ENCODE measurements around the gene CD72.

CD72 gene

GRCh38 chr9:35618325-35618727, at the start of gene CD72:
Gene CD72 (minus strand): TSS chr9:35618413. CDS start chr9:35618303, 110 bp downstream.
- no peak for DNase-seq

DNA sequence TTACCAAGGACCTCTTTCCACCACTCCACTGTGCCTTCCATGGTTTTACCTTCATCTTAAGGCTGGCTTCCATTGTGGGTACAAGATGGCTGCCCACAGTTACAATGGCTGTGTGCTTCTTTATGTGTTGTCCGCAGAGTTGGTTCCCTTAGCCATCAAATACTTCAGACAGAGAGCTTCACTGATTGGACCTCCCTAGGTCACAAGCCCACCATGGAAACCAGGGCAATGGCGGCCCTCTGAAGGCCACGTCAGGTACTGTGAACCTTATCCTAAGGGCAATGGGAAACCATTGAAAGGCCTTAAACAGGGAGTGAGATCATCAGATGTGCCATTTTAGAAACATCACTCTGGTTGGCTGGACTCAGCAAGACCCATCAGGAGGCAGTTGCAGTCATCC, 49.7 kb upstream of the CD72 start:
- no peak for DNase-seq

DNA sequence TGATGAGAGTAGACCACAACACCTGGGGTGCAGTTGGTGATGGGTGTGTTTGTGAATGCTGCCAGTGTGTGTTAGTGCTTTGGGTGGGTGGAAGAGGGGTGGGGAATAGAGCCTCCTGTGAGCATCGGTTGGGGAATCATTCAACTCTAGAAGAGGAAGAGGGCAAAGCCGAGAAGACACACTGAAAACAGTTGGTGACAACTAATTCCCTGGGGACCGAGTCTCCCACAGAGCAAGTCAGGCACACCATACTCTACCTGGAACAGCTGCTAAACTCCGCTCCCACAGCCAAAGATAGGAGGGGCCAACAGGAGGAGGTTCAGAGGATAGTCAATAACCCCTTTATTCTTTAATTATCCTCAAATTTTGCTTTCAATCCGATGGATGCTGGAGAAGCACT, 48.3 kb upstream of the CD72 start:
- DNase-seq, result no peak

DNA sequence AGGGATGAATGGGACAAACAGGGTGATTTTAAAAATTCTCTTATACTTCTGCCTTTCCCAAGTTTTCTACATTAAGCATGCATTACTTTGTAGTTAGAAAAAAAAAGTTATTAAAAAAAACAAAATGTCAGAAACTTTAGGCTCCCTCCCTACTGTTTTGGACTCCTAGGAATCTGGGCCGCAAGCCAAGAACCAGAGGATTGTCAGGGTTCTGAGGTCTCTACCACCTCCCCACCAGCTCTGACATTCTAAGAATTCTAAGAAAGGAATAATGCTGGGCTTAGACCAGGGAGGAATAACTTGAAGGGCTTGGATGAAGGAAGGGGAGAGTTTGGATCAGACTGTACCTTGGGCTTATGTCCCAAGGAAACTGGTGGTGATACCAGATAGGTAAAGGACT, 47.8 kb upstream of the CD72 start:
- no peak for DNase-seq

GRCh38 chr9:35665471-35665818, 47.2 kb upstream of the CD72 start:
- DNase-seq, result peak in 1 of 2 experiments; percentile 59

DNA sequence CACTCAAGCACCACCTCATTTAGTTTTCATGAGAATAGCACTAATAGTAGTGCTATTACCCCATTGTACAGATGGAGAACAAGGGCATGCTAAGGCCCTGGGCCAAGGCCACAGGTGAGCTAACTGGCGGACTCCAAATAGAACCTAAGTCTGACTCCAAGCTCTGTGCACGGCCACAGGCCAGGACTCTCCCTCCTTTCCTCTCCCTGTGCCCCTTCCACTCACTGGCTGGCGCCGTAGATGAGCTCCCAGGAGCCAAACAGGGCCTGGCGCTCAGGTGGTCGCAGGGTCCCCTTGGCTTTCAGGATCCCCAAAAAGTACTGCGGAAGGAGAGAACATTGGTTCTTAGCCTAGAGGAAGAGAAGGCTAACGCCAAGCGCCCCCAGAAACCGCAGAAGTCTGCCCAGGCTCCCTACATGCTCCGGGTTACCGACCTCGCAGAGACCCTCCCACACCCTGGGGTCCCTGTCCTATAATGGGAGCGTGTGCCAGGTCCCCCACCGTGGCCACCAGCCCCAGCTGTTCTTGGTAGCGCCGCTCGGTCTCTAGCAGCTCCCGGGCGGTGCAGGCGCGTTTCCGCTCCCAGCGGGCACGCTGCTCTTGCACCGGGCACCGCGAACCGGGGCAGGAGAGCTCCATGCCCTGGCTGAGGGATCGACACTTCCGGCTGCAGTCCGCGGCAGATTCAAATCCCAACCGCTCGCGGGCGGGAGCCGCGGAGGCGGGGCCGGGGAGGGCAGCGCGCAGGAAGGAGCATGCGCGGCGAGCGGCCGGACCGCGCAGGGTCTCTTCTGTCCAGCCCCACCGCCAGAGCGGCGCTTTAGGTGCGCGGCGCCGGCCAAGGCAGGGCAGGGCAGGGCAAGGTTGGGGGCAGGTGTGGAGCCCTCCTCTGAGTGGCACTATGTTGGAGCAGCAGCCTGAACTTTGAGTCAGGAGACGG, 46.6 kb upstream of the CD72 start, which contains the start of gene ARHGEF39:
TSS of gene ARHGEF39 (minus strand) at position 665 of the 940 bp plus-strand sequence. CDS start at position 639, 26 bp downstream.
- DNase-seq, result peak; percentile 34 to 88

DNA sequence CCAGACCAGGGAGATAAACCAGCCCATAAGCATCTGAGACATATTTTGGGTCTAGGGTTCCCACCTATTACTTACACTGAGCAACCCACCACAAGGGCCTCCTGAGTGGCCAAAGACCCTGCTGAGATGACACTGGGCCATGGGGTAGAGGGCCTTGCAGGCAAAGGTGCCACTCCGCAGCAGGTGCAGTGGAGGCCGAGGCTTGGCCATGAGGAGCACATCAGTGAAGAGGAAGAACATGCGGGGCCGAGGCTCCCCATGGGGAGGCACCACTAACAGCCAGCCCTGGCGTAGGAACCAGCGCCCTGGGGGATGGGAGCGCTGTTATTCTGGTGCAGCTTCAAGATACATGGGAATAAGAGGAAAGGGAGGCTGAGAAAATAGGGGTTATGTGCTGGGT, 44.2 kb upstream of the CD72 start:
- DNase-seq, result no peak

DNA sequence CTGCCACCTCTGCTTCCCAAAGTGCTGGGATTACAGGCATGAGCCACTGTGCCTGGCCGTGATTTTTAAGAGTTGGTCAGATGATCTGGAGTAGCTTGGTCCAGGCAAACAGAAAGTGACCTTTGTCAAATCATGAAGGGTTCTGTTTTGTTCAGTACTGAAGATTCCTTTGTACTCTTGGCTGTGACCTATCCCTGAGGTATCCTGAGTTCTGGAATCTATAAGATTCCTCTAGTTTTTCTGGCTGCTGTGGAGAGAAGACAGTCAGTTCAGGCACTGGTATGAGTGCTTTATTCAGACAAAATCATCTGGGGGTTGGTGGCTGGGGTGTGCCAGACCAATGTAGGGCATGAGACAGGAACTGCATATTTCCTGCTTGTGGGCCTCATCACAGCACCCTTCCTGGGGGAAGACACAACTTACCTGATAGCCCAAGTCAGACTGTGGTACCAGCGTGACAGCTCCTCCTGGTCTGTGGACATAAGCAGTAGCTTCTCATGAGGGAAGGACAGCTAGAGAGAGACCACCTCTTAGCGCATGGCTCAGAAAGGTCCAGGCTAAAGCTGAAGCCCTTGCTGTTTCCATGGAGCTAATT, 43.6 kb upstream of the CD72 start:
- DNase-seq, result no peak

DNA sequence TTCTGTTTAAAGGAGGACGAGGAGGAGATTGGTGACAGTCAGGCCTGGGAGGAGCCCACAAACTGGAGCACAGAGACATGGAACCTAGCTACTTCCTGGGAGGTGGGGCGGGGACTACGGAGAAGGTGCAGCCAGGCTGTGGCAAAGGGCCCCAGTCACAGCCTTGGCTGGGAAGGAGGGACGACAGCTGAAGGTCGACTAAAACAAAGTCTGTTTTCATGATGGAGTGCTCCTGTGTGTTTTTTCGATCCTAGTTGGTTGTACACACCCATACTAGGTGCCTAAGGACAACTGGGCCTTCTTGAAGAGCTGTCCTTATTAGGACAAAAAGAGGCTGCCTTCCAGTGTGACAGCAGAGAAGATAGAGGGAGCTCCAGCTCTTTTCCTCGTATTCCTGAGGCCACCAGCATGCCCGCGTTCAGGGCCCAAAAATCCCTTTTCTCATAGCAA, 42.8 kb upstream of the CD72 start:
- peak in 1 of 2 experiments; percentile 18 for DNase-seq

DNA sequence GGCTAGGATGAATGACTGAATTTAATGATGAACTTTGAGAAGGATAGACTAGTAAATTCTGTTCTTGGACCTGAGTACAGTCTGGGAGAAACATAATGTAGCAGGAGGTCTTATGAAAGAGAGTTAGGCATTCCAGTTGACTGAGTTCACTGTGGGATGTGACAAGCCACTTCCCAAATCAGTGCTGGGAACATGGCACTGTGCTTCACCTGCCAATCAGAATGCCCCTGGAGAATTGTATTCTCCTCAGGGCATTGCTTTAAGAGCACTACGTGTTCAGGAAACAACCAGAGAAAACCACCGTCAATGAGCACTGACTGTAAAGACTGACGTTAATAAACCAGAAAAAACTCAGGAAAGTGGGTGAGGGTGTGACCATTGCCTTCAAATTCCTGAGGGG, 41.1 kb upstream of the CD72 start:
- DNase-seq, result no peak

- peak in 1 of 2 experiments; percentile 36 for DNase-seq
Measured at GRCh38 chr9:35658968-35659220, 40.7 kb upstream of the CD72 start.

- DNase-seq, result peak; percentile 94 to 95
Measured at GRCh38 chr9:35658137-35658967, 40.1 kb upstream of the CD72 start, which contains the start of gene CCDC107. Gene CCDC107 (plus strand): TSS chr9:35658292. CDS start chr9:35658380, 88 bp downstream.

GRCh38 chr9:35657546-35658136, 39.4 kb upstream of the CD72 start, which contains the start of gene RMRP:
Gene RMRP (minus strand): TSS chr9:35658019.
- peak; percentile 98 to 99 for DNase-seq

DNA sequence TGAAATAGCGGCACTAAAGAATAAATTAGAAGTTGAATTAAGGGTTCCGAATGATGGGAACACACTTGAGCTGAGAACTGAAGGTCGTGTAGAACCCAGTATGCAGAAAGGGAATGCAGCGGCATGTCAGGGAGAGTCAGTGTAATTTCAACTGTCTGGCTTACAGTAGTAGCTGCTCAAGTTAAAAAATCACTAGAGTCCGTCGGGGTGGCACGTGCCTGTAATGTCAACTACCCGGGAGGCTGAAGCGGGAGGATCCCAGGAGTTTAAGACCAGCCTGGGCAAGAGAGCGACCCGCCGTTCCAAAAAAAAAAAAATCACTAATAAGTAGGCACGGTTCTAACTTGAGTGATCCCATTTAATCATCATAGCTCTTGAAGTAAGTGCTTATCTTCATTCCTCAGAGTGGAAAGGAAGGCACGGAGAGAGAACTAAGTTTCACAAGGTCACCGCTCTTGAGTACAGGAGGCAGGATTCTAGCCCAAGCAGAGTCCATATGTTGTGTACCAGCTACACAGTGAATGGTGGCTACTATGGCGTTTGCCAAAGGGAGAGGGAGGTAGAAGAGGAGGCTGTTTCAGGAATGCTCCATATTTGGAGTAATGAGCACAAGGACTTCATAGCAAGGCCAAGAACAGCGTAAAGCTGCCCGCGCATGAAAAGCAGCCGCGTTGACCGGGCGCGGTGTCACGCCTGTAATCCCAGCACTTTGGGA, 38.8 kb upstream of the CD72 start:
- DNase-seq, result peak in 1 of 2 experiments; percentile 74

- DNase-seq, result no peak
Measured at GRCh38 chr9:35656348-35656747, 38.1 kb upstream of the CD72 start.

DNA sequence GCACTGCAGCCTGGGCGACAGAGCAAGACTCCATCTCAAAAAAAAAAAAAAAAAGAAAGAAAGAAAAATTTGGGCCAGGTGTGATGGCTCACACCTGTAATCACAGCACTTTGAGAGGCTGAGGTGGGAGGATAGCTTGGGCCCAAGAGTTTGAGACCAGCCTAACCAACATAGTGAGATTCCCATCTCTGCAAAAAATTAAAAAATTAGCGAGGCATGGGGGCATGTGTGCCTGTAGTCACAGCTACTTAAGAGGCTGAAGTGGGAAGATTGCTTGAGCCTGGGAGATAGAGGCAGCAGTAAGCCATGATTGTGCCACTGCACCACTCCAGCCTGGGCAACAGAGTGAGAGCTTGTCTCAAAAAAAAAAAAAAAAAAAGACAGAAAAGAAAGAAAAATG, 35.4 kb upstream of the CD72 start:
- DNase-seq, result no peak

DNA sequence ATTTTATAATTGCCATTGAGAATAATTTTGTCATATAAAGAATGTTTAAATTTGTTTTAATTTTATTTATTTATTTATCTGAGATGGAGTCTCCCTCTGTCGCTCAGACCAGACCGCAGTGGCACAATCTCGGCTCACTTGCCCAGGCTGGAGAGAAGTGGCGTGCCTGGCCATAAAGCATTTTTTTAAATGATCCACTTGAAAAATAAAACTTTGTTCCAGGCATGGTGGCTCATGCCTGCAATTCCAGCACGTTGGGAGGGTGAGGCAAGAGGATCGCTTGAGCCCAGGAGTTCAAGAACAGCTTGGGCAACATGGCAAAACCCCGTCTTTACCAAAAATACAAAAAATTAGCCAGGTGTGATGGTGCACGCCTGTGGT, 34.6 kb upstream of the CD72 start:
- DNase-seq, result no peak

GRCh38 chr9:35651956-35652828, 34.0 kb upstream of the CD72 start:
- DNase-seq, result no peak

DNA sequence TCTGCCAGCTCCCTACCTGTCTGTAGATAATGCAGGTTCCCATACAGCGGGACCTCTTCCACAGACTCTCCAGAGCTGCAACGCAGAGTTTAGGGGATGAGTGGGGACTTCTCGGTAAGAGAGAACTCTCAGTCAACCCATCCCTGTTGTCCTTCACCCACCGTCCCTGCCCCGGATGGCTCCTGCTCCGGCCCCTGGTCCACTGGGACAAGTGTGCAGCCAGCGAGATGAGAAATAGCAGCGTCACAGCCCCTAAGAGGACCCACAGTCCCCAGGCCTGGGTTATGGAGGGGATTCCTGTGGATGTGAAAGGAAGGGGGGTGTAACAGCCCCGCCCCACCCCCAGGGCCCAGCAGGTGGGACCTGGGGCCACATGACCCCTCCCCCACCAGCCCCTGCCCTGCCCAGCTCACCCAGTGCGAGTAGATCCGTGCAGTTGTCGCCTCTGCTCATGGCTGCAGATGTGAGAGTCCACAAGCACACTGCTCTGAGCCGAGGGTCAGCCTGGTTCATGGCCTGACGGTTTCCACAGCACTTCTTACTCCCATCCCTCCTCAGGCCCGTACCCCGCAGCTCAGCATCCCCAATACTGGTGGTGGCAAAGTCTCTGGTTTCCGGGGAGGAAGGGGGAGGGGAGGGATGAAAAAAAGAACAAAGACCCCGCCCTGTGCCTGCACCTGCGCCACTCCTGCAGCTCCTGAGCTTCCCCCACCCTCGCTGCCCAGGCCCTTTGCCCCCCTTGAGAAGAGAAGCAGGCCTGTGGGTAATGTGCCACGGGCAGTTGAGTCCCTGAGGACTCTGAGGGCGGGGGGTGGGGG, 32.3 kb upstream of the CD72 start, which contains the start of gene SIT1:
TSS of gene SIT1 (minus strand) at position 591 of the 818 bp plus-strand sequence. CDS start at position 513, 78 bp downstream.
- DNase-seq, result no peak
